GM12891 (cell line): ENCODE results near the gene ITSN1.

Experiments
- PAX5 ChIP-seq: IDR thresholded peaks from 2 replicates; pipeline ENCODE4 v1.6.1; 2011; ENCODE audit warnings: low read length, moderate library complexity, mild to moderate bottlenecking; ENCODE audit not compliant: insufficient read depth, severe bottlenecking
- POLR2A ChIP-seq: IDR thresholded peaks from 2 replicates; pipeline ENCODE4 v1.6.1; 2011; ENCODE audit warnings: low read depth, low read length, control low read depth
- POLR2AphosphoS5 ChIP-seq: IDR thresholded peaks from 2 replicates; pipeline ENCODE4 v1.6.1; 2011; ENCODE audit warnings: low read depth, low read length, control low read depth
- SPI1 ChIP-seq: IDR thresholded peaks from 2 replicates; pipeline ENCODE4 v1.6.1; 2011; ENCODE audit warnings: low read depth, low read length, control low read depth
- TAF1 ChIP-seq: IDR thresholded peaks from 2 replicates; pipeline ENCODE4 v1.6.1; 2011; ENCODE audit warnings: low read depth, low read length, control low read depth

DNA sequence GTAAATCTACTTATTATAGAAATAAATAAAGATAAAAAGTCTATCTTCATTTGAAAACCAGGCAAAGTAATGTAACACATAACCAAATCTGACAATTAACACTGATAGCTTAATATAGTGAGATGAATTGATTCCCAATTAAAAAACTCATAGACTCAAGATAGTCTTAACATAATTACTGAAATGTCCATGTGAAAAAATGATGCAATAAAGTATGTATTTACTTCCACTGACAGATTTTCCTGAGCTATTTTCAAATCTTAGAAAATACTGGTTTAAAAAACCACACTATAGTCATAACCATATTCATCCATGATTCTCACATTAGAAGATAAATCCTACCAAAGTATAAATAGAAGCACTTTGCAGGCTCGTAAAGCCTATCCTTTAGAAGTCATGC, 44.2 kb upstream of the ITSN1 start:
- no peak for TF ChIP-seq POLR2A
- TF ChIP-seq PAX5: no peak
- TF ChIP-seq POLR2AphosphoS5: no peak
- no peak for TF ChIP-seq TAF1
- TF ChIP-seq SPI1: no peak
